ENCODE data around the gene NEURL4.
"Not testable (repeated sequence)": the region's sequence is repeated elsewhere in the genome, so short reads cannot be mapped to it uniquely, and the experiment has no call there.

The NEURL4 gene

DNA sequence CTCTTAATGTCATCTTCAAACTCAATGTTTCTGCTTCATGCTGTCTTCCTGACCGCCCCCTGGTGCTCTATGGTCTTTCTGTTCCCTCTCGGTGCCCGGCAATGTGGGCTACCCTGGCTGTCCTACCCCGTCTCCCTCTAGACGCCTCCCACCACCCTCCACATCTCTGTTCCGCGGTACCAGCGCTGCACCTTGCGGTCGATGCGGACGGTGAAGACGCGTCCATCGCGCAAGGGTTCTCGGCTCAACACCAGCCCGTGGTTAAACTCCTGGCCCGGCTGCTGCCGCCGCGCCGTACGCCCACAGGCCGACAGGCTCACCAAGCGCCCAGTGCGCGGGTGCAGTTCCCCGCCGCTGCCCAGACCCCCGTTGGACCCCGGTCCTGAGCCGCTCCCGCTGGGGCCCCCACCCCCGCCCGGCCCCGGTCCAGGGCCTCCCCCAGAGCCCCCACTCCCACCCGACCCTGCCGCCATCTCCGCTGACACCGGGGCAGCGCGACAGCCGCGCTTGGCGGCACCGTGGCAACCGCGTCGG, at the start of gene NEURL4:
NEURL4 (minus strand) TSS at position 496 of the 534 bp plus-strand sequence; CDS start at position 473, 23 bp downstream.
- DNase-seq: peak in 3 of 51 donors; percentile 40 to 67 (median 53)

GRCh38 chr17:7374353-7374752, 45.2 kb upstream of the NEURL4 start:
- no peak for DNase-seq

DNA sequence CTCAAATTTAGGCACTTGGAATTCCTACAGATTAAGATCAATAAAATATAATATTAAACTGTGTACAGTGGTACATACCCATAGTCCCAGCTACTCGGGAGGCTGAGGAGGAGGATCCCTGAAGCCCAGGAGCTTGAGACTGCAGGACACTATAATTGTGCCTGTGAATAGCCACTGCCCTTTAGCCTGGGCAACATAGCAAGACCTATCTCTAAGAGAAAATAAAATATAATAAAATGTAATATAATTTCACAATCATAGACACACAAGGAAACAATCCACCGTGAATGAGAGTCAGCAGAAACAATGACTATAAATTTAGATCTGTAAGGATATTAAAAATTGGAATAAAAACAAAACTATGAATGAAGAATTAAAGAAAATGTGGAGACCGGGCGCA, 41.7 kb upstream of the NEURL4 start:
- no peak for DNase-seq

DNA sequence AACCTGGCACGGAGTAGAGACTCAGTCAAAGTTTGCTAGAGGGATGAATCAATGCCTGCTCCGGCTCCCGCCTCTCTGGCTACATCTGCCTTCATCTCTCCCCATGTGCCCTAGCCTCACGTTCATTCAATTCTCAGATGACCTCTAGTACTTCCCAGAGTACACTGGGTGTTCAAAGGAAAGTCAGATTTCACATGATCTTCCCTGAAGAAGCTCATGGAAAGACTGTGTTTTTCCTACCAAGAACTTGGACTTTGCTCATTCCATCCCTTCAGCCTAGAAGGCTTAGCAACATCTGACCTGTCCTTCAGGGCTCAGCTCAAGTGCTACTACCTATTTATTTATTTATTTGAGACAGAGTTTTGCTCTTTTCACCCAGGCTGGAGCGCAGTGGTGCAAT, 40.7 kb upstream of the NEURL4 start:
- DNase-seq: no peak

DNA sequence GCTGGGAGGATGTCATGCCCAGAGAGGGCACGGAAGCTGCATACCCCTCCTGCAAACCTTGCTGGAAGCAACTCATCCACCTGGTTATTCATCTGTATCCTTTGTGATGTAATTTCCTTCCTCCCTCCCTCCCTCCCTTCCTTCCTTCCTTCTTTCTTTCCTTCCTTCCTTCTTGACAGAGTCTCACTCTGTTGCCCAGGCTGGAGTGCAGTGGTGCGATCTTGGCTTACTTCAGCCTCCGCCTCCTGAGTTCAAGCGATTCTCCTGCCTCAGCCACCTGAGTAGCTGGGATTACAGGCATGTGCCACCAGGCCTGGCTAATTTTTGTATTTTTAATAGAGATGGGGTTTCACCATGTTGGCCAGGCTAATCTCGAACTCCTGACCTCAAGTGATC, 39.5 kb upstream of the NEURL4 start:
- not testable (repeated sequence) for DNase-seq

DNA sequence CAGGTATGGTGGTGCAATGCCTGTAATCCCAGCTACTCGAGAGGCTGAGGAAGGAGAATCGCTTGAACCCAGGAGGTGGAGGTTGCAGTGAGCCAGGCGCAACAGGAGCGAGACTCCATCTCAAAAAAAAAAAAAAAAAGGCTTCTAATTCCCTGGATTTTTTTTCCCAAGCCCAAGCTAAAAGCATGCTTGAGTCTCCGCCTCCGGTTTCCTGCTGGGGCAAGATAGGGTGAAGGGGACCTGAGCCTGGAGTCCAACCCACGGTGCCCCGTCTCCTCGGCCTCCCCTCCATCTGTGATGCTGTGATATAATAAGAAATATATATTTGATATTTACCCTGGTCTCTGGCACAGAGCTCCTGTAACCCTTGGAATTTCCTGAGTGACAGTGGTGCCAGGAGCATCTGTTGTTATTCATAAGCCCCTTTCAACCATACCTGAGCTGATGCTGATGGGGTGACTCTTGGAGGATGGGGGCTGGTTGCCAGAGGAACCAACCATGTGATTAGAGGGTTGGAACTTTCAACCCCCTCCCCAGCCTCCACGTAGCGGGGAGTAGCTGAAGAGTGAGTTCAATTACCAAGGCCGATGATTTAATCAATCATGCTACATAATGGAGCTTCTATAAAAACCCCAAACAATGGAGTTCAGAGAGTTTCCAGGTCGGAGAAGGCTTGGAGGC, 38.9 kb upstream of the NEURL4 start:
- no peak for DNase-seq

DNA sequence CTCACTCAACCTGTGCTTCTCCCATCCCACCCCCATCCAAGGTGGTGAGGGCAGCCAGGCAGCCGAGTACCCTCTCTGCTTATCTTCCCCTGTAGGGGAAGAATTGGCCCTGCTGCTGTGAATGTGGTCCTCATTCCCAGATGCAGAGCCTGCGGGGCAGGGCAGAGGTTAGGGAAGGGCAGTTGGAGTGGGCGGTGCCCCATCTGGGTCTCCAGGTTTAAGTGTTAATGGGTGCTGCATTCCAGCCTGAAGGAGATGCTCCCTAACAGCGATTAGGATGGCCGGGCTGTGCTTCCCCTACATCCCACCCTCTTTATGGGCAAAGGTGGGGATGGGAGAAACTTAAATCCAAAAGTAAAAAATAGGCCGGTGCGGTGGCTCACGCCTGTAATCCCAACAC, 37.9 kb upstream of the NEURL4 start:
- DNase-seq: no peak

DNA sequence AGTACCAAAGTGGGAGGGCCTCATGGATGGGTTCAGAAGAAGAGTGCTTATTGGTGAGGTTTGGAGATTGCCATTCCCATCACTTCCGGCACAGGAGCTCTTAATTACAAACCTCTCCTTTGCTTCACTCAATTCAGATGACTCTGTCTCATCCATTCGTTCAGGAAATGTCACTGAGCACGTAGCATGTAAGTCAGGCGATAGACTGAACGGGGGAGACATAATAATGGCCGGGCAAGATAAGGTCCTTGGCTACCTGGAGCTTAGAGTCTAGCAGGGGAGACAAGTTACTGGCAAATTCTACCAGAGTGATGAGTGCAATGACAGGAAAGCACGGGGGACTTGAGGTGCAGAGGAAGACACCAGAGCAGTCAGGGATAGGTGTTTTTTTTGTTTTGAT, 36.8 kb upstream of the NEURL4 start:
- not testable (repeated sequence) for DNase-seq

- DNase-seq: no peak
Observed at GRCh38 chr17:7363311-7363710, 34.2 kb upstream of the NEURL4 start.

DNA sequence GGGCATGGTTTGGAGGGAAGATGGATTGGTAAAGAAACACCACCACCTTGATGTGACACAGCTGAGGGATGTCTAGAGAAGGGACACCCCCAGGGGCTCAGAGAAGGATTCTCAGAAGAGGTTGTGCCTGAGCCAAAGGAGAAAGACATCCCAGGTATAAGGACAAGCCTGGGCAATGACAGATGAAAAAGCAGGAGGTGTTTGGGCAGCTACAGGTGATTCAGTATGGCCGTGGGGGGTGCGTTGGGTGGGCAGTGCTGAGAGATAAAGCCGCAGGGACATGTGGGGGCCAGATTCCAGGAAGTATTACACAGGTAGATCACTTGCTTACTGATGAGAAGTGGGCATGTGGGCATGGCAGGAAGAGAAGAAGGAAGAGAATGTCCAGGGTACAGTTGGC, 32.8 kb upstream of the NEURL4 start:
- no peak for DNase-seq

DNA sequence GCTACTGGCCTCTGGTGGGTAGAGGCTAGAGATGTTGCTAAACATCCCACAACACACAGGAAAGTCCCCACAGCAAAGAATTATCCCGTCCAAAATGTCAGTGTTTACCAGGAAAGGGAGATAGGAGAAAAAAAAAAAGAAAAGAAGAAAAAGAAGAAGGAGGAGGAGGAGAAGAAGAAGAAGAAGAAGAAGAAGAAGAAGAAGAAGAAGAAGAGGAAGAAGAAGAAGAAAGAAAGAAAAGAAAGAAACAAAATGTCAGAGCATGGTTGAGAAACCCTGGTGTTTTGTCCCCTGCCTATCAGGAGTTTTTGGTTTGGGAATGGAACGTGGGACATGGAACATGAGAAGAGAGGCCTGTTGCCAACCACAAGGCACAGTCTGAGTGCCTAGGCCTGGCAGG, 28.2 kb upstream of the NEURL4 start:
- no peak for DNase-seq

- no peak for DNase-seq
Observed at GRCh38 chr17:7356756-7357155, 27.6 kb upstream of the NEURL4 start.

GRCh38 chr17:7356072-7356549, 27.0 kb upstream of the NEURL4 start:
- peak in 41 of 51 donors; percentile 12 to 83 (median 46) for DNase-seq

GRCh38 chr17:7355573-7355972, 26.4 kb upstream of the NEURL4 start:
- no peak for DNase-seq

- DNase-seq: peak in 43 of 51 donors; percentile 26 to 85 (median 59)
Observed at GRCh38 chr17:7355053-7355452, 25.9 kb upstream of the NEURL4 start, which contains the start of gene TMEM95. Gene TMEM95, plus strand, starts transcription at chr17:7355156. Its CDS starts 49 bp downstream, at chr17:7355205.

DNA sequence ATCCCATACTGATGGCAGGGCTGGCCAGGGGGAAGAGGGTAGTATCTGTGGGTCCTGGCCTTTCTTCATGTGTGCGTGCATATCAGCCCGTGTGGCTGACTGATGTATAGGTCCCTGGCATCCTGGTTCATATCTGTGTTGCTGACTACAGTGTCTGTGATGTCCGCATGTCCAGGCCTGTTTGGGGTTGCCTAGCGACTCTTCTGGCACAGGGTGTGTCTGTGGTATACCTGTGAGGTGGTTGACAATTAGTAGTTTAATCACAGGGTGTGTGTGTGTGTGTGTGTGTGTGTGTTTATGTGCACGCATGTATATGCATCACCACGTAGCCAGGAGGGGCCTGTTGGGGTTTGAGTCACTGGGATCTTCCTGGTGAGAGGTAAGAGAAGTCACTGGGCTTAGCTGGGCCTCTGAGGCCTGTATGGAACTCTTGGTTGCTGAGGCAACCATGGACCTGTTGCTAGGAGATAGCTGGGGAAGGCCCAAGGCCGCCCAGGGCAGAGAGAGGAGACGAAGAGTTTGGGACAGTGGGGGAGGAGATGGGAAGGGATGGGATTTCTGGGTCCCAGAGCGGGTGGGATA, 25.2 kb upstream of the NEURL4 start:
- peak in 14 of 51 donors; percentile 8 to 65 (median 36) for DNase-seq

GRCh38 chr17:7352910-7353635, 23.9 kb upstream of the NEURL4 start:
- DNase-seq: no peak

DNA sequence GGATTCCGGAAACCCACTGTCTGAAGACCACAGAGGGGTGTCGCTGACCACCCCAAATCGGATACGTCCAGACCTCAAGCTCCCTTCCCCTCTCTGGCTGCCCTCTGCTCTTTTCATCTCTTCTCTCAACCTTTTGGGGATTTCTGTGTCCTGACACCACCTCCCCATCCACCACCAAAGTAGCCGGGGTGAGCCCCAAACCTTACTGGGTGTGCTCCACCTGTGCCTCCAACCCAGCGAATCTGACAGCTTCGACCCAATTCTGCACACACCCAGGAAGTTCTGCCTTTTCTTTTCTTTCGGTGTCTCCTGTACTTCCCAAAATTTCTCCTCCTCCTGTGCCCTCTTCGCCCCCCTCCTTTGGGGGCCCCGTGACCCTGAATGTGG, 23.4 kb upstream of the NEURL4 start:
- no peak for DNase-seq

DNA sequence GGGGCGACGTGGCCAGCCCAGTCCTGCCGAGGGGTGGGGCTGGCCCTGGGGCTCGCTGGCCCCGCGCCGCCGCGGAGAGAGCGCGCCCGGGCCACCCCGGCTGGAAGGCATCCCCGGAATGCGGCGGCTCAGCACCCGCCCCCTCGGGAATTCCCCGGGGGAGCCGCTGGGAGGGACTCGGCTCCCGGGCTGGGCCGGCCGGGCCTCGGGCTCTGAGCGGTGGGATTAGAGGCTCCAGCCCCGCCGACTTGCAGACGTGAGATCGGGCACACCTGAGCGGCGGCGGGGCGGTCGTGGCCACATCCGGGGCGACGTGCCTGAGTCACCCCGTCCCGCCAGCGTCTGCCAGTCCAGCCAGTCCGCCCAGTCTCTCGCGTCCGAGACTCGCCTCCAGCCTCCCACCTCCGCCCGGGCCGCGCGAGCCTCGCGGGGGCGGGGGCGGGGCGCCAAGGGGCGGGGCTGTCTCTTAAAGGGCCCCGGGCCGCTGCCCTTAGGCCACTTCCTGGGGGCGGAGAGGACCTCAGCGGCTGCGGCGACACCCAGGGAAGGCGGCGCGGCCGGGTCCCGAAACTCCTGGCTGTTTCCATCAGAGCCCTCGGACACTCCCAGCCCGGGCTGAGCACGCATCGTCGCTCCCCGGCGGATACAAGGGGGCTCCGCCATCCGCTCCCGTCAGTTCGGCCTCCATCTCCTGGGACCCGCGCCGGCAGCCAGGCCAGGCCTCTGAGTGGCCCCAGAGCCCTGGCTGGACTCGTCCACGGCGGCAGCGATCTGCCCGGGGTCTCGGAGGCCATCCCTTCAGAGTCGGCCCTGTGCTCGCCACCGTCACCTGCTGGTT, 22.7 kb upstream of the NEURL4 start, which contains the start of gene KCTD11:
KCTD11 (plus strand) TSS at position 498 of the 838 bp plus-strand sequence.
- DNase-seq: peak in 49 of 51 donors; percentile 55 to 92 (median 82)

DNA sequence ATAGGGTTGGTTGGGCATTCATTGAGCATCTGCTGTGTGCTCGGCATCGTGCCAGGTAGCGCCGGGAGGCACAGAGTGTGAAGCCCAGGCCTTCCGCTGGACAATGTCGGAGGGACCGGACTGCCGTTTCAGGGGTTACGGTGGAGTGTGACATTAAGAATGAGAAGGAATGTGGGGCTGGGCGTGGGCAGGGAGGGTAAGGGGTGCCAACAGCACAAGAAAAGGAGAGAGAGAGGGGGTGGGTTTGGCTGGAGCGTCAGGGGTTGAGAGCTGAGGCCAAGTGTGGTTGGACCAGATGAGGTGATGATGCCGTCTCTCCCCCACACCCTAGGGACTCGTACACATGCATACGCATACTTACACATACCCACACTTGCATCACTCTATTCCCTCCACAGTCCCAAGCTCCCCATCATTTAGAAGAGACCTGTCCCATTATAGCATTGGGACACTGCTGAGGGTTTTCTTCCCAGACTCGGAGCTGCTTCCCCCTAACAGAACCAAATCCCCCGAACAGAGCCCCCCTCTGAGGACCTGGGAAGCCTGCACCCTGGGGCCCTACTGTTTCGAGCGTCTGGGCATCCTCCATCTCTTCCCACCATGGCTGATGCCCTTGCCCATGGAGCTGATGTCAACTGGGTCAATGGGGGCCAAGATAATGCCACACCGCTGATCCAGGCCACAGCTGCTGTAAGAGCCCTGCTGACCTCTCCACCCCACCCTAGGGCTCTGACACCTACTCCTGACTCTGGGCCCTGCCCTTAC, 19.5 kb upstream of the NEURL4 start:
- DNase-seq: no peak

Measured in hypothalamus (tissue), 51 donors.